Measurements from ENCODE around the gene CCDC86. TPM values are rescaled to one million over a fixed set of nuclear protein-coding genes. Genes with fewer than 3 reads are reported as not detected.
"Not testable (repeated sequence)": the region's sequence is repeated elsewhere in the genome, so short reads cannot be mapped to it uniquely, and the experiment has no call there.

Gene CCDC86
- polyA plus RNA-seq, 1 donor from 2014 or later = 21.1 TPM

- peaks cover 1% of the 10 kb centered on the region for H3K36me3 Mint-ChIP-seq
- H3K4me3 Mint-ChIP-seq = no peak overlapping the region
- no peaks in the 10 kb centered on the region for H3K4me1 Mint-ChIP-seq
- H3K27ac Mint-ChIP-seq = no peak overlapping the region
- peaks cover 4 to 9% (median 9%) of the 10 kb centered on the region in 3 donors for H3K9me3 Mint-ChIP-seq
- H3K27me3 Mint-ChIP-seq = peaks cover 11% of the 10 kb centered on the region
These were observed 23.9 kb upstream of the CCDC86 start for GRCh38 chr11:60818057-60818456.

DNA sequence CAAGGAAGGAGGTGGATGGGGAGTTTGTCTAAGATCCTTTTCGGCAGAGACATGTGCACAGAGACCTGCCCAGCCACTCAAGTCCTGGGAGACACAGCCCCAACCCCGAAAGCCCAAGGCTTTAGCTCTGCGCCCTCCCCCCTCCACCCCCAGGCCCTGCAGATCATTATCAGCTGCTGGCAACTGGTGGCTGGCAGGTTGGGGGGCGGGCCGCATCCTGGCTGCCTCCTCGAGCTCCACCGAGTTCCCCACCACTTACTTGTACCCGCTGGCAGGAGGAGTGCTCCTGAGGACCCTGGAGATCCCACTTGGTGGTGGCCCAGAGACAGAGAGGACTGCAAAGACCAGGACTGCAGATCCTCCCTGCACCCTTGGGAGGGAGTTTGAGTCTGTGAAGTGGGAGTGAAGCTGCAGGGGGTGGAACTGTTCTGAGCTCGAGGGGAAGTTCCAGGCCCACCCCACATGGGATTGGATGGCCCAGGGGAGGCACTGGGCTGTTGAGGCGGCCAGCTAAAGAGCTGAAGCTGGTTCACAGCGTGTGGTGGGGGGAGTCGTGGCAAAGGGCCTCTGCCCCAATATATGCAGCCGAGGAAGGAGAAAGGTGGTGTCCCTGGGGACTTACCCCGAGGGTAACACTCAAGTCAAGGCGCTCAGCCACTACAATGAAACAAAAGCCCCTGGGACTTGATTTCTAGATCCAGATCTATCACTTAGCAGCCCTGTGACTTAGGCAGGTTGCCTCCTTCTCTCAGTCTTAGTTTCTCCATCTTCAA lies 19.9 kb upstream of the CCDC86 start:
- peaks cover 3% of the 10 kb centered on the region for H3K36me3 Mint-ChIP-seq
- peaks cover 2 to 6% (median 4%) of the 10 kb centered on the region in 3 donors for H3K9me3 Mint-ChIP-seq
- no peak overlapping the region for H3K27ac Mint-ChIP-seq

GRCh38 chr11:60823745-60824306 lies 18.1 kb upstream of the CCDC86 start:
- not testable (repeated sequence) for H3K9me3 Mint-ChIP-seq, H3K27me3 Mint-ChIP-seq, H3K27ac Mint-ChIP-seq, H3K4me1 Mint-ChIP-seq, H3K36me3 Mint-ChIP-seq, H3K4me3 Mint-ChIP-seq

More for the DNA sequence above, 19.9 kb upstream of the CCDC86 start:
- Mint-ChIP-seq H3K27me3 (peaks cover 9% of the 10 kb centered on the region), H3K4me1 (no peaks in the 10 kb centered on the region), H3K4me3 (no peak overlapping the region)

DNA sequence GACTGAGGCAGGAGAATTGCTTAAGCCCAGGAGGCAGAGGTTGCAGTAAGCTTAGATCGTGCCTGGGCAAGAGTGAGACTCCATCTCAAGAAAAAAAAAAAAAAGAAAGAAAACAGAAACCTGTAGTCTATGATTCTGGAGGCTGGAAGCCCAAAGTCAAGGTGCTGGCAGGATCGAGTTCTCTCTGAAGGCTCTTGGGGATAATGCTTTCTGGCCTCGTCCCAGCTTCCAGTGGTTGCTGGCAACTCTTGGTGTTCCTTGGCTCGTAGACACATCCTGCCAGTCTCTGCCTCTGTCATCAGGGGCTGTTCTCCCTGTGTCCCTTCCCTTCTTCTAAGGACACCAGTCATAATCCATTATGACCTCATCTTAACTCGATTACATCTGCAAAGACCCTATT lies 16.8 kb upstream of the CCDC86 start:
- peaks cover 7% of the 10 kb centered on the region for H3K27me3 Mint-ChIP-seq
- peaks cover 2% of the 10 kb centered on the region for H3K36me3 Mint-ChIP-seq
- H3K4me3 Mint-ChIP-seq = no peak overlapping the region
- H3K4me1 Mint-ChIP-seq = no peaks in the 10 kb centered on the region
- H3K27ac Mint-ChIP-seq = no peak overlapping the region
- no peaks in the 10 kb centered on the region for H3K9me3 Mint-ChIP-seq

DNA sequence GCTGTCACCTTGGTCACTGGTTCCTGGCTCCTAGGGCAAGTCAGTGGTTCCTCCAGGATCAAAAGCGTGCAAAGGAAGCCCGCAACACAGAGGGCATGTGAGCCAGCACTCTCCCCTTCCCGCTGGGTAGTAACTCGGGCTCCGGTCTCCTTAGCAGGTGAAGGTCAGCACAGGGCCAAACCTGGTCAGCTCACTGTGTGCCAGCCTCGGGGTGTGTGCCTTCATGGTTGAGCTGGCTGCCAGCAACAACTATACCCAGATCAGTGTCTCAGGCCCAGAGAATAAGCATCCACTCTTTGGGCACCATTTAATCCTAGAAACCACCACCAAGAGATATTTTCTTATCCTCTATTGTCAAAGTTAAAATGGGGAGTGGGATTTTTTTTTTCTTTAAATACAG lies 16.1 kb upstream of the CCDC86 start:
- Mint-ChIP-seq H3K9me3 (no peaks in the 10 kb centered on the region), H3K27me3 (peaks cover 7% of the 10 kb centered on the region), H3K4me3 (no peak overlapping the region), H3K36me3 (peaks cover 2% of the 10 kb centered on the region), H3K27ac (no peak overlapping the region), H3K4me1 (no peaks in the 10 kb centered on the region)

- Mint-ChIP-seq H3K27me3 (peaks cover 3% of the 10 kb centered on the region), H3K27ac (peak overlapping the region in 1 of 3 donors; percentile 4), H3K36me3 (peaks cover 2% of the 10 kb centered on the region), H3K4me1 (no peaks in the 10 kb centered on the region), H3K4me3 (peak overlapping the region in 2 of 4 donors; percentile 63 to 88), H3K9me3 (no peaks in the 10 kb centered on the region)
These were observed 11.3 kb upstream of the CCDC86 start for GRCh38 chr11:60830478-60831142.

GRCh38 chr11:60831143-60831500 lies 10.8 kb upstream of the CCDC86 start:
- H3K27ac Mint-ChIP-seq = no peak overlapping the region
- peak overlapping the region in 2 of 4 donors; percentile 63 to 88 for H3K4me3 Mint-ChIP-seq
- no peaks in the 10 kb centered on the region for H3K36me3 Mint-ChIP-seq
- no peaks in the 10 kb centered on the region for H3K9me3 Mint-ChIP-seq
- H3K4me1 Mint-ChIP-seq = no peaks in the 10 kb centered on the region
- H3K27me3 Mint-ChIP-seq = peaks cover 3% of the 10 kb centered on the region

DNA sequence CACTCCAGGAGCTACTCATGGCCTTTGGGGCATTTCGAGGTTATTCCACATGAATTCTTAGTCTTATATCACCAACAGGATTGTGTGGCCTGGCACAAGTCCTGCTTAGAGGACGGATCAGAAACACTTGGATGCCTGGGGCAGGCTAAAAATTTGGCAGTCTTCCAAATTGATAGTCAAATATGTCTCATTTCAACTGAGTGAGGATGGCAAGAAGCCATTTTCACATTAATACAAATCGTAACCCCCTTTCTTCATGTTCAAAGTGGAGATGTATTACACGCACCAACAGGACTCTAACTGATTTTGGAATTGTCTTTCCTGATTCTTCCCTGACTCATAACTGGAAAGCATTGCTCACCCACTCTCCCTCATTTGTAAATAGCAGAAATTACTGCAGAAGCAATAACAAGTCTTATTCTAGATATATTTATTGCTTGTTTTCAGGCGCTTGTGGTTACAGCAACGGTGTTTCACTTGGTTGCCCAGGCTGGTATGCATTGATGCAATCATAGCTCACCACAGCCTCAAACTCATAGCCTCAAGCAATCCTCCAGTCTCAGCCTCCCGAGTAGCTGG lies 10.3 kb upstream of the CCDC86 start:
- Mint-ChIP-seq H3K4me1 (no peaks in the 10 kb centered on the region), H3K9me3 (no peaks in the 10 kb centered on the region), H3K36me3 (no peaks in the 10 kb centered on the region), H3K4me3 (no peak overlapping the region), H3K27ac (no peak overlapping the region), H3K27me3 (peaks cover 3% of the 10 kb centered on the region)

- Mint-ChIP-seq H3K27ac (no peak overlapping the region), H3K9me3 (no peaks in the 10 kb centered on the region), H3K4me3 (peak overlapping the region in 1 of 4 donors; percentile 14), H3K27me3 (peaks cover 2% of the 10 kb centered on the region), H3K4me1 (no peaks in the 10 kb centered on the region), H3K36me3 (no peaks in the 10 kb centered on the region)
These were observed 7.0 kb upstream of the CCDC86 start for GRCh38 chr11:60834742-60835533.

DNA sequence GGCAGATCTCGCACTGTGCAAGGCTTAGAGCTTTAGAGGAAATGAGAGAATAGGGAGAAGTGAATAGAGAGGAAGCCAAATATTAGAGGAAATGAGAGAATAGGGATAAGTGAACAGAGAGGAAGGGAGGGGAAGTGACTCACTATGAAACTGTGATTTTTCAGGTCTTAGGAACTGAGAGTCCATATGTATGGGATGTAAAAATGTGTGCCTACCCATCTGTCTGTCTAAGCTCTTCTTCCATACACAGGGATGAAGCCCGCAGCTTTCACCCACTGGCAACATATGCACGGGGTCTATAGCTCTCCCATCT lies 6.4 kb upstream of the CCDC86 start:
- H3K9me3 Mint-ChIP-seq = no peaks in the 10 kb centered on the region
- H3K36me3 Mint-ChIP-seq = no peaks in the 10 kb centered on the region
- H3K27ac Mint-ChIP-seq = no peak overlapping the region
- peaks cover 2% of the 10 kb centered on the region for H3K27me3 Mint-ChIP-seq
- peak overlapping the region in 1 of 4 donors; percentile 14 for H3K4me3 Mint-ChIP-seq
- H3K4me1 Mint-ChIP-seq = no peaks in the 10 kb centered on the region

- H3K27me3 Mint-ChIP-seq = peaks cover 2% of the 10 kb centered on the region
- peak overlapping the region in 2 of 4 donors; percentile 20 to 24 for H3K4me3 Mint-ChIP-seq
- H3K36me3 Mint-ChIP-seq = no peaks in the 10 kb centered on the region
- peak overlapping the region in 1 of 3 donors; percentile 81 for H3K27ac Mint-ChIP-seq
- no peaks in the 10 kb centered on the region for H3K9me3 Mint-ChIP-seq
- peaks cover 3 to 7% (median 5%) of the 10 kb centered on the region in 3 donors for H3K4me1 Mint-ChIP-seq
These were observed 4.9 kb upstream of the CCDC86 start for GRCh38 chr11:60836866-60837515.

DNA sequence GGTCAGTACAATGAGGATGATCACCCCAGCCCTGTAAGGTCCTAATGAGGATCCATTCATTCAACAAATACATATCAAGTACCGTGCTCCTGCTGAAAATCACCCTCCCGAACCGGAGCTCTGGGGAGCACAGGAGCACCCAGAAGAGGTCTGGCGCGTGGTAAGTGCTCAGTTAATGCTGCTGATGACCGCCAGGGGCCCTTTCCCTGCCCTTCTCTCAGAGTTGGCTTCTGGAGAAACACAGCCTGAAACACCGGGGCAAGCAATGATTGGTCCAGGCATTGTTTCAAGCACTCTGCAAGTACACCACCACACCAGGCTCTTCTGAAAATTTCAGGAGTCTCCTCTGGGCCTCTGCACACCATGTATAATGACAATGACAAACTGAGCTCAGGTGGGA lies 3.8 kb upstream of the CCDC86 start:
- H3K27ac Mint-ChIP-seq = peak overlapping the region in 1 of 3 donors; percentile 81
- H3K4me1 Mint-ChIP-seq = peaks cover 8 to 11% (median 10%) of the 10 kb centered on the region in 3 donors
- no peaks in the 10 kb centered on the region for H3K27me3 Mint-ChIP-seq
- H3K4me3 Mint-ChIP-seq = no peak overlapping the region
- H3K9me3 Mint-ChIP-seq = no peaks in the 10 kb centered on the region
- no peaks in the 10 kb centered on the region for H3K36me3 Mint-ChIP-seq

GRCh38 chr11:60840470-60841430 lies 1.2 kb upstream of the CCDC86 start:
- H3K4me1 Mint-ChIP-seq = peaks cover 26 to 33% (median 29%) of the 10 kb centered on the region in 3 donors
- H3K4me3 Mint-ChIP-seq = peak overlapping the region; percentile 59 to 100 (median 92)
- no peaks in the 10 kb centered on the region for H3K27me3 Mint-ChIP-seq
- H3K36me3 Mint-ChIP-seq = peaks cover 4% of the 10 kb centered on the region
- H3K9me3 Mint-ChIP-seq = no peaks in the 10 kb centered on the region
- peak overlapping the region; percentile 85 to 98 (median 95) for H3K27ac Mint-ChIP-seq
